Natural killer cell treated with Interleukin-12 subunit alpha and Interleukin-12 subunit beta and Interleukin-15 and Interleukin-18, amount 100 ng/mL, for 72 hours (primary cell): ENCODE measurements around the gene CD247. TPM values are rescaled to one million over a fixed set of nuclear protein-coding genes. Genes with fewer than 3 reads are reported as not detected.

Experiments
- ATAC-seq, 2 donors: fragments of 150-1000 bp; cut with Tn5 transposase in 1 of 2; sonication (Bioruptor Pico), chemical (Tn5 transposase) in 1 of 2; 2 replicates each; pipeline ENCODE4 v1.10.0; 2021
- DNase-seq: peaks from one replicate; pipeline ENCODE4 v3.0.0; 2022; ENCODE audit warnings: low spot score
- H3K27ac Mint-ChIP-seq, 2 donors: 1 replicate in 1 of 2; 2 replicates in 1 of 2; pipeline ENCODE4 v1.8.0; 2022; ENCODE audit warnings: mixed read lengths in 2 of 2, mild to moderate bottlenecking in 1 of 2, moderate library complexity in 1 of 2
- H3K27me3 Mint-ChIP-seq, 2 donors: 1 replicate in 1 of 2; 2 replicates in 1 of 2; pipeline ENCODE4 v1.8.0; 2022; ENCODE audit warnings: mixed read lengths in 2 of 2
- H3K36me3 Mint-ChIP-seq: one replicate; pipeline ENCODE4 v1.8.0; 2022; ENCODE audit warnings: mixed read lengths
- H3K4me1 Mint-ChIP-seq, 2 donors: 1 replicate in 1 of 2; 2 replicates in 1 of 2; pipeline ENCODE4 v1.8.0; 2022; ENCODE audit warnings: low read depth in 2 of 2, mixed read lengths in 2 of 2, mild to moderate bottlenecking in 1 of 2
- H3K4me3 Mint-ChIP-seq: one replicate; pipeline ENCODE4 v1.8.0; 2022; ENCODE audit warnings: mixed read lengths
- H3K9me3 Mint-ChIP-seq: 2 replicates; pipeline ENCODE4 v1.8.0; 2022; ENCODE audit warnings: mixed read lengths
- total RNA-seq, 2 donors: library from RNA; stranded (reverse); gene quantifications; one replicate each; pipeline ENCODE4 v1.2.3, GENCODE V29; 2022

Gene CD247
- total RNA-seq, 2 donors from 2014 or later, result 169 to 384 TPM

GRCh38 chr1:167388976-167389375 lies 129.4 kb downstream of the CD247 start:
- ATAC-seq (no peak), DNase-seq (no peak)
- Mint-ChIP-seq H3K4me1 (no peaks in the 10 kb centered on the region), H3K4me3 (no peak overlapping the region), H3K27ac (no peak overlapping the region), H3K36me3 (peaks cover 11% of the 10 kb centered on the region), H3K9me3 (no peaks in the 10 kb centered on the region), H3K27me3 (no peaks in the 10 kb centered on the region)

DNA sequence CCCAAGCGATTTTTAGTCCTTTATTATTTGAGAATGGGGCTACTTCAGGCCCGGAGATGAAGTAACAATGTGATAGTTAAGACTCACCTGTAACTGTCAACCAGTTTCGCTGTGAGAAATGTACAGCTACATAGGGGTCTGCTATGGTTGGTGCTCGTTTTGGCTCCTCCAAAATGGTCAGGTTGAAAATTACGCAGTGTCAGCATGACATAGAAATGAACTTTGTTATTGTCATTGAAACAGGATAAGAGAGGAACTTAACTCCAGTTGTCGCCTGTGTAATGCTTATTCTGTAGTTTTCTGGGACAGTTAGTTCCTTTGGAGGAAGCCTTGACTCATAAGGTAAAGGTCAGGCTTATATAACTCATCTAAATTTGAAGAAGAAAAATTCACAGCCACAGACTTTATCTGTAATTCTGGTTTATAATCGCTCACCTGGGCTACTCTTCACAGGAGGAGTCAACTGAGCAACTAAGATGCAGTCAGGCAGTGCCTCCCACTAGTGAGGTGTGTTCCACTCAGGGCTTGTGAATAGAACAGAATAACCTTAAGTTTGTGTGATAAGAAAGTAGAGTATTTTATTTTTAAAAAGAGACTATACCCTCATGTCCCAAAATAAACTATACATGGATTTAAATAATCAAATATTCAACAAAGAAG lies 130.9 kb downstream of the CD247 start:
- ATAC-seq, result no peak
- H3K9me3 Mint-ChIP-seq, result no peaks in the 10 kb centered on the region

More for the DNA sequence above, 130.9 kb downstream of the CD247 start:
- peaks cover 15% of the 10 kb centered on the region for H3K36me3 Mint-ChIP-seq
- no peaks in the 10 kb centered on the region for H3K4me1 Mint-ChIP-seq
- no peak overlapping the region for H3K4me3 Mint-ChIP-seq
- no peaks in the 10 kb centered on the region for H3K27me3 Mint-ChIP-seq
- H3K27ac Mint-ChIP-seq, result no peak overlapping the region
- DNase-seq, result no peak

Other genes with a start within 250 kb of the CD247 start
- gene CREG1, start 35.2 kb upstream of the CD247 start, total RNA-seq, result 10 to 100 TPM; 15.8 to 16.2 TPM
- gene RCSD1, start 111.7 kb upstream of the CD247 start, total RNA-seq, result 10 to 100 TPM; 30.3 to 30.9 TPM
- gene MPZL1, start 203.5 kb upstream of the CD247 start, total RNA-seq, result 10 to 100 TPM; 15.3 to 25.6 TPM